Stimulated activated CD4-positive, alpha-beta T cell treated with anti-CD3 and anti-CD28 coated beads, Interleukin-12 subunit alpha, Interleukin-12 subunit beta, amount 100 ng/mL, for 24 hours (primary cell): ENCODE measurements around the gene TRMT1.

Experiments
- DNase-seq, 2 experiments: peaks; one replicate each; pipeline ENCODE4 v3.0.0-alpha.2; 2020; ENCODE audit warnings: low read depth in 2 of 2

TRMT1 gene

DNA sequence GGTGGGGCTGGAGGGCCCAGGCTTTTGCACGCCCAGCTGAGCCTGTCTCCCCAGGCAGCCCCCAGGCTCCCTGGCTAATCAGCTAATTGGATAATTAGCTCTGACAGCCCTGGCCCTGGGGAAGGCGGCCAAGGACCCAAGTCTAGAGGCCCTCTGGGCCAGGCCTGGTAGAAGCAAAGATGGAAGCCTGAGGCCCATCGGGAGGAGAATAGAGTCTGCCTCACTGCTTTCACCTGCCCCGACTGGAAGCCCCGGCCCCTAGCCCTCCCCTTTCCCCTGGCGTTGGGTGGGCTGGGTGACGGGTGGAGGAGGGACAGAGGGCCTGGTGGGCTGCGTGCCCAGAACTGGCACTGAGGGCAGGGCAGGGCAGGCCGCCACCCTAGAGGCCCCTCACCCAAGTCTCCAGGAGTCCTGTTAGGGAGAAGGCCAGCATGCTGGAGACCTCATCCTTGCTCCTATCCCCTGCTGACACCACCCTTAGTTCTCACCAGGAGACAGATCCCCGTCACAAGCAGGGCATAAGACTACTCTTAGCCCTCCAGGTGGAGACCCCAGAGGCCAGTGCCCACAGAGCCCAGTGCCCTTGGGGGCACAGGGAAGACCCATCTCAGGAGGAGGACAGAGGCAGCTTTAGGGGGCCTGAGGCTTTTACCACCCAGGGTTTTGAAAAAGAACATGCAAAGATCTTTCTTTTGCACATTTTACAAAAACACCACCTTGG, 25.9 kb downstream of the TRMT1 start:
- DNase-seq: no peak

DNA sequence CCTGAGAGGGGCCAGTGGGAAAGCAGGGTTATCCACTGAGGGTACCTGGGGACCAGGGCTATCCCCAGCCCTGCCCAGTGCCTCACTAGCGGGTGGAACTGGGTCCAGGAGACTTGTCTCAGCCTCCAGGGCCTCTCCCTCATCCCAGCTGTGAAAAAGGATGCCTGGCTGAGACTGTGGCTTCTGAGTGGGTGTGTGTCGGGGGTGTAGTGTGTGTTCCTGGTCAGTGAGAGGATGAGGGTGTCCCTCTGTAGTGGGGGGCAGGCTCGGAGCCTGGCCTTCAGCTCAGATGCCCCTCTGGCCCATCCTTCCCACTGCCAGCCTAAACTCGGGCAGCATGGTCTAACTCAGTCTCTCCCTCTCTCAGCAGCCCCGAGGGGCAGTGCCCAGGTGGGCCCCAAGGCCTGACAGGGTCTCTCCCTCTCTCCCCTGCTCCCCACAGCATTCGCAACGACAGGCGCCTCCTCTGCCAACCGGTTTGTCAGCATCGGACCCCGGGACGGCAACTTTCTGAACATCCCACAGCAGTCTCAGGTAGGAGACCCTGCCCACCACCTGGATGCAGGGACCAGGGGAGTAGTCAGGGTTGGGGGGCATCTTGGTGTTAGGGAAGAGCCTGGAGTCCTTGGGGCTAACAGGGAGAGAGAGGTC, 26.6 kb downstream of the TRMT1 start:
- no peak for DNase-seq

DNA sequence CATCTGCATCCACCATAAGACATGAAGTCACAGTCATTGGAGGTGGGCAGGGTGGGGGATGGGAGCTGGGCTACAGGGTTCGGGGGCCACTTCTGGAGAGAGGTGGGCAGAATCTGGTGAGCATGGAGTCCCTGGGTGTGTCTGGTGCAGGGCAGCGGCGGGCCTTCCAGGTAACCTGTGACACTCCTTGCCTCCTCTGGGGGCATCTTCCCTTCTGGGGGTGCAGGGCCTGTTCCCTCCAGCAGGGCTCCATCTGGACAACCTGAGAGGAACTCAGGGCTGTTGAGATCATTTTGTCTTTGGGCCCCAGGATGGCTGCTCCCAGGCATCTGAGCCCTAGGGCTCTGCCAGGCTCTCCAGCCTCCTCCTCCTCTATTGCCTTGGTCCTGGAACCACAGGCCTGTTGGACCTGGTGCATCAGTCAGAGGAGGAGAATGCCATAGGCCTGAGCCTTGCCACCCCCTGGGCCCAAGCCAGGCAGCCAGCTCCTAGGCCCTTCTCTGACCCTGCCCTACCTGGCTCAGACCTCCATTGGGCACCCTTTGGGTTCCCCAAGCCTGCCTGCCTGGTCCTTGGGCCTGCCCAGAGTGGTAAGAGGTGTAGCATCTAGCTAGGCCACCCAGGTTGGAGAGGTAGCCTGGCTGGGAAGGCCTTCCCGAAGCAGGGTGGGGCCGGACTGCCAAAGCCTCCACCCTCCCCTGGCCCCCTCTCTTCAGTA, 27.2 kb downstream of the TRMT1 start:
- DNase-seq: no peak

DNA sequence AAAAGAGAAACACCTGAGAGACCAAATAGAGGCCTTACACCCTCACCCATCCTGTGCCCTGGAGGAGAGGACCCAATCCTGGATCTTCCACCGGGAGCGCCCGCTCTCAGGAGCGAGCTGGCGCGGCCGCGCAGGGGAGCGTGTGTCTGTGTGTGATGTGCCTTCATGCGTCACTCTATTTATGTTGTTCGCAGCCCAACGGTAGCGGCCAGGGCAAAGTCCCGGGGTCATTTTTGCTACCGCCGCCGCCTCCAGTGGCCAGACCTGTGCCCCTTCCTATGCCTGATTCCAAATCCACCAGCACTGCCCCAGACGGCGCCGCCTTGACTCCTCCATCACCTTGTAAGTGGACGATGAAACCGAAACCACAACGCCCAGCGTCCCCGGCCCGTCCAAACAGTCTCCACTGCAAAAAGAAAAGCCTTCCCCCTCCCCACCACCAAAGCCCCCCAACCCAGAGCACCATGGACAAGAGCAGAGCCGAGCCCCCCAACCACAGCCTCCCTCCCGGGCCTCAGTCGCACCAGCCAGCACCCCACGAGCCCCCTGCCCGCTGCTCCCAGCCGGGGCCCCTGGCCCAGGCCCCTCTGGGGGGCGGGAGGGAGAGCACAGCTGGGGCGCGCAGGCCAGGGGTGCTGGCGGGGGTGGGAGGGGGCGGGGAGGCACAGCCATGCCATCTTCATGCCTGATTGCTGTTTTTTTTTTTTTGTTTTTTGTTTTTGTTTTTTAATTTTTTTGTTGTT, 28.6 kb downstream of the TRMT1 start:
- no peak for DNase-seq

DNA sequence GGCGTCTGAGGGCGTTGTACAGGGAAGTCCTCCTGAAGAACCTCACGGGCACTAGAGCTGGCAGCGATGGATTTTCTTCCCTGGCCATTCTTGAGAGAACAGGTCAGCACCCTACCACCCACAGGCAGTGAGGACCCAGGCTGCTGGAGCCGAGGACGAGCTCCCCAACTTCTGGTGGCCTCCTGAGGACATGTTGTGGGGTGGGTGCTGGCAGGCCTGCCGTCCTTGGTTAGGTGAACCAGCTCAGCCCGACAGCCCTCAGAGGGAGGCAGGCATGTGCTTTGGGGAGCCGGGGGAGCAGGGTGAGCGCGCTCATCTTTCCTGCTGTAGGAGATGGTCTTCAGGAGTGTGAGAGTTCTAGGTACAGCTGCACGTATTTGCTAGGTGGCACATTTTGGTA, 29.2 kb downstream of the TRMT1 start:
- DNase-seq: no peak

DNA sequence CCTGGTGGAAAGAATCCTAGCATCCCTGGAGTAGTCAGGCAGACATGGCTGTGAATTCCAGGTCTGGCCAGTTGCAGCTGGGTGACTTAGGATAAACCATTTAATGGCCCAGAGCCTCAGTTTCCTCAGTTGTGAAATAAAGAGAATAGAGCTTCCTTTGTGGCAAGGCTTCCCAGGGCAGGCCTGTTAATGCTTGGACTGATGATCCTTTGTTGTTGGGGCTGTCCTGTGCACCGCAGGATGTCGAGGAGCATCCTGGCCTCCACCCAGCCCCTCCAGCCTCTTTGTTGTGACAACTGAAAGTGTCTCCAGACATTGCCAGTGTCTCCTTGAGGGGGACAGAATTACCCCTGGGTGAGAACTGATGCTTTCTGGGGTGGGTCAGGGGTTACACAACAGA, 30.2 kb downstream of the TRMT1 start:
- no peak for DNase-seq

DNA sequence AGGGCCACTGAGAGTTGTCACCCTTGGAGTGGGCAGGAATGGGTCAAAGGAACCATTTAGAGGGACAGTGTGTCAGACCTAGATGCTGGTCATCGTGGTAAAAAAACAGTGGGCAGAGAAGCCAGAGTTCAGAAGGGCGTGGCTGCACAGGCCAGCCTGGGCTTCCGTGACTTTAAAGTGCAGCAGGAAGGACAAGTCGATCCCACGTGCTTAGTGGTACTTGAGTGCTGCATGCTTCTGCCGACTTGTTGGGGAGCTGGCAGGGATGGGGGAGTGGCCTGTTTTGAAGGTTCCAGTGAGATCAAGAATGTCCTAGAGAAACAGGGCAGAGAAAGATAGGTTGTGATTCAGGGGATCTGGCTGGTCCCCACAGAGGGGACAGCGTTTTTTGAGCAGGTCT, 30.9 kb downstream of the TRMT1 start:
- no peak for DNase-seq

DNA sequence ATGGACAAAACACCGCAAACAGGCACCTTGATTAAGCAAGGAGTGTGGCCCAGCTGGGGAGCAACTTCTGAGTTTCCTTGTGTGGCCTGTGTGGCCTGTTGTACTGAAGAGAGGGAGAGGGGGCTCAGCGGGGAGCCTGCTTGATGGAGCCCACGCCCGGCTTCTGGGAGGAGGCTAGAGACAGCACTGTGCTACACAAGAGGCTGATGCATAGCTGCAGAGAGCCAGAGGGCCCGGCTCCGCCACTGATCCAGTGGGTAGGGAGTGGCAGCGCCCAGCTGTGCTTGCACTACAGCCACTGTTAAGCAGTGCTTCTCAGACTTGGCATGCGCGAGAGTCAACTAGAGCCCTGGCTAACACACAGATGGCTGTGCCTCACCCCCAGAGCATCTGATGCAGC, 32.9 kb downstream of the TRMT1 start:
- no peak for DNase-seq

DNA sequence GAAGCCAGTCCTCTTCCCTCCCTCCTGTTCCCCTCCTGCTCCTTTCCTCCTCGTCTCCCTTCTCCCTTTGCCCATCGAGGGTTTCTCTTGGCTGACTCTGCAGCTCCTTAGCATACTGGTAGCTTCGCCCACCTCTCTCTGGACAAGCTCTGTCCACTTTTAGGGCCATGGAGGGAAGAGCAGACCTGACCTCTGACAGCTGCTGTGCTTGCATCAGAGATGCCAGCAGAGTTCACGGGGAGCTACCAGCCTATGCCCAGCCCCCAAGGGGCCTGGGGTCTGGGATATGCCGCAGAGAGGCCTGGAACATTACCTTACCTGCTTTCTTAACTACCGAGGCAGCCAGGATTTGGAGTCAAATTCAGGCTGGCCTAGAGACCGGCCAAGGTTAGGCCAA, 33.5 kb downstream of the TRMT1 start:
- DNase-seq: no peak

DNA sequence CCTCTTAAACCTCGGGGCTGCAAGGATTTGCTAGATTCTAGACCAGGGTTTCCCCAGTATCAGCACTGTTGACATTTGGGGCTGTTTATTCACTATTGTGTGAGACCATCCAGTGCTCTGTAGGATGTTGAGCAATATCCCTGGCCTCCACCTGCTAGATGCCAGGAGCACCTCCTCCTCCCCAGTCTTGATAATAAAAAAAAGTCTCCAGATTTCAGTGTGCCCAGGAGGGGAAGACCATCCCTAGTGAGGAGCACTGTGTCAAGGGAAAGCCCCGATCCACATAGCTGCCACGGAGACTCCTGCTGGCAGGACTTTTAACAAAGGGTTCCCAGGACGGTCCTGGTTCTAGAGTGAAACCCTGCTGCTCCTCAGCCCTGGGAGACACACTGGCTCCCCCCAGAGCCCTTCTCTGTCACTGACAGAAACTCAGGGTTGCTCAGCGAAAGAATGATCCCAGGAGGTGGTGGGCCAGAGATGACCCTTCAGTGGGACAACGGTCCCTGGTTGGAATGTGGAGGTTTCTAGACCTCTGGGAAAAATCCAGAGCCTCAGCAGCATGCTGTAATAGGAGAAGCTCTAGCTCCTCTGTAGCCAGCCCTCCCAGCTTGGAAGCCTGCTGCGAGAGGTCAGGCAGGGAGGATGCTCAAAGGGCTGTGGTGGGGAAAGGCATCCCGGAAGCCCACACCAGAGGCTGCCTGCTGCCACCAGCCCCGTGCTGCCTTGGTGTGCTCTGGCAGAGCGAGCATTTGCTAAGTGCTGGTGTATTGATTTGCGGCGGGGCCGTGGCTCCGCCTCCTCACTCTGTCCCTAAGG, 34.1 kb downstream of the TRMT1 start:
- DNase-seq: no peak

DNA sequence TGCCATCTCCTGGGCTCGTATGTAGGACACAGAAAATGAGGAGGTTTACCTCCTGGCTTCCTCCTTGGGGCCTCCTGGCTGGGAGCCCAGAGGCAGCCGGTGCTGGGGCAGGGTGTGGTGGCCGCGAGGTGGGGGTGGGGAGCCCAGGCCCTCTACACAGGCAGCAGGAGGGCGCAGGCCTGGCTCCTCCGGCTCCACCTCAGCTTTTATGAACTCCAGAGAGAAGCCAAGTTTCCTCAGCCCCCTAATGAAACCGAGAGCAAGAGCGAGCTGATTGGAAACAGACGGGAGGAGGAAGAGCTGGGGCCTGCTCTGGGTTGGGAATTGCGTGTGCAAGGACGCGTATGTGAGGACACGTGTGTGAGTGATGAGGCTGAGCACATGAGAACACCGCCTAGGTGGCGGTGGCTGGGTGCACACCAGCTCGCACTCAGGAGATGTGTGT, 37.0 kb downstream of the TRMT1 start:
- no peak for DNase-seq

DNA sequence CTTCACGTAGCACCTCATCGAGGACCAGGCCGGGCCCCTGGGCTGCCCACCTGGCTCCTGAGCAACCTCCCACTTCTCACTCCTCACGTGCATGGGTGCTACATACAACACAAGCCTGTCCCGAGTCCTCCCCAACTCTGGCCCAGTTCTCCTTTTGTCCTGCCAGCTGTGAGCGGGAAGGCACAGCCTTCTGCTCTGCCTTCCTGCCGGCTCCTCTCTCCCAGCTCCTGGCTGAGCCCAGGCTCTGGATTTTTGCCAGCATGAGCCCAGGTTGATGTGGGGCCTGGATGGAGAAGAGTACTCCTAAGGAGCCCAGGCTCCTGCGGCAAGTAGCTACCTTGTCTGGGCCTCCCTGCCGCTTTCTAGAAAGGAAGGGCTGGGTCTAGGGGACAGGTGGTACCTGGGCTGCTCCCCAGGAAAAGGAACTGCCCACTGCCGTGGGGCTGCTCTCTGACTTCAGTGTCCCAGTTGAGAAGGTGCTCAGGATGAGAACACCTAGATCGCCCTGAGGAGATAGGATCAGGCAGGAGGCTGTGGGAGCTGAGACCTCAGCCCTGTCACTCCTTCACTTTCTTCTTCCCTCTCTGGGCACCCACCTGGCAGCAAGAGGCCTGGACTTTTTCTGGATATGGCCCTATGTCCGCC, 37.5 kb downstream of the TRMT1 start:
- DNase-seq: no peak

DNA sequence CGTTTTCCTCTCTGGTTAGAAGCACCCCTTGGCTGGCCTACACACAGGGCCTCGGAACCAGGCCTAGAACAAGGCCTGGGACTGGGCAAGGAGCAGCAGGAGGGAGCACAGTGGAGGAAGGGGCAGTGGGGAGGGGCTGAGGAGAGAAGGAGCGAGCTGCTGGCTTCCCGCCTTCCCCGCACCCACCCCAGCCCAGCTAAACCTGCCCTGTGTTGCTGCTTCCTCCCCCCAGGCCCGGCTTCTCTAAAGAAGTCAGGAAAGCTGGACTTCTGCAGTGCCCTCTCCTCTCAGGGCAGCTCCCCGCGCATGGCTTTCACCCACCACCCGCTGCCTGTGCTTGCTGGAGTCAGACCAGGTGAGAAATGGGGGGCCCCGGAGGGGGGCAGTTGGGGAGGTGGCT, 38.2 kb downstream of the TRMT1 start:
- no peak for DNase-seq

DNA sequence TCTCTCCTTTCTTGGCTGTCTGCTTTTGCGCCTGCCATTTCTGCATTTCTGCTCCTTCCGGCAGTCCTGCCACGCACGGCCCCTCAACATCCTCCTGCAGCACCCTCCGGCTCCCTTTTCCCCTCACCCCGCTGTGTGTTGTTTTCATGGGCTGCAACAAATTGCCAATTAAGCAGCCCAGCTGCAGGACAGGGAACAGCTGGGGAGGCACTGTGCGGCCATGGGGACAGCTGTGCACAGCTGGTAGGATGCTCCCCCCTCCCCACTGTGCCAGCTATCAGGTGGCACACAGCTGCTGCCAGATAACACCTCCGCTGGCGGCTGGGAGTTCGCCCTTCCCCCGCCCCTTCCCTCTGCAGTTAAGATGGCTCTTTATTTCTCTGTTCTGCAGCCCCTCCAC, 39.3 kb downstream of the TRMT1 start:
- DNase-seq: no peak

DNA sequence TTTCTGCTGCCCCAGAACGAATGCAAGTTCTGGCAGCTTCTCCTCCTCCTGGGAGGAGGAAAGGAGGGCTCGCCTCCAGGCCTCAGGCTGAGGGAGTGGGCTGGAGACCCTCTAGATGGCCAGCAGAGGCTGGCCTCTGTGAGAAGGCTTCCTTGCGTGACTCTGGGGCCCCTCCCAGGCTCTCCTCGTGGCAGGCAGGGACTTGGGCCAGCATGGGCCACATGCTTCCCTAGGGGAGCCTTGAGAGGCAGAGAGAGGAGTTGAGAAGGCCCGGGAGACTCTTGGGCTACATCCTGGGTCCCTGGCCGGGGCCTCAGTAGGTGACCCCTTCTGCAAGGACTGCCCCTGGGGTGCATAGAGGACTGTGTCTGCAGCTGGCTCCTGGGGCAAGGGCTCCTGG, 39.8 kb downstream of the TRMT1 start:
- DNase-seq: no peak

DNA sequence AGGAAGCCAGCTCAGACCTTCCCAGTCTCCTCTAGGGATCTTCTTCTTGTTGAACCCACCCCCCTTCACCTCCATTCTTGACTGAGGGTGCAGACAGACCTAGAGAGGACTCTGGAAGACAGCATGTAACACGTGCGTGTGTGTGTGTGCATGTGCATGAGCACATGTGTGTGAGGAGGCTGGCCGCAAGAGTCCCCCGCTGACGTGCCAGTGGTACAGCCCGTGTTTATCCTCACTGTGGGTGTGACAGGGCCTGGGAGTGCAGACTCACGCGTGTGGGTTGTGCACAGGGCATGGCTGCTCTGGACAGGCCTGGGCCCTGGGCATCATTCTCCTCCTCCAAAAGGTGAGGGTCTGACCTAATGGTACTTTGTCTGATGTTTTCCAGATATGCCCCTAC, 40.2 kb downstream of the TRMT1 start:
- DNase-seq: no peak

DNA sequence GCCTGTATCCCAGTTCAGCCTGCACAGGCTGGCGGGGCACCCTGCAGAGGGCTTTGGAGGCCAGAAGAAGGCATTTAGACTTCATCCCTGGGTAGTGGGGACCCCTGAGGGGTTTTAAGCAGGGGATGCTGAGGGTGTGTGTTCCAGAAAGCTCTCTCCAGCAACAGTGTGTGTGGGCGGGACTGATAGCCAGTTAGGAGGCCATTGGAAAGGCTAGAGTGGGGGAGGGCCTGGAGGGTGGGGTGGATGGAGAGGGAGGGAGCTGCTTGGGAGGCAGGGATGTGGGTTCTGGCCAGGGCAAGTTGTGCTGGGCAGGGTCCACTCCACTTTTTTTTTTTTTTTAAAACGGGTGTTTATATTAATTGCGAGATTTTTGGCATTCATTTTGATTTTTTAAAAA, 42.2 kb downstream of the TRMT1 start:
- DNase-seq: no peak

DNA sequence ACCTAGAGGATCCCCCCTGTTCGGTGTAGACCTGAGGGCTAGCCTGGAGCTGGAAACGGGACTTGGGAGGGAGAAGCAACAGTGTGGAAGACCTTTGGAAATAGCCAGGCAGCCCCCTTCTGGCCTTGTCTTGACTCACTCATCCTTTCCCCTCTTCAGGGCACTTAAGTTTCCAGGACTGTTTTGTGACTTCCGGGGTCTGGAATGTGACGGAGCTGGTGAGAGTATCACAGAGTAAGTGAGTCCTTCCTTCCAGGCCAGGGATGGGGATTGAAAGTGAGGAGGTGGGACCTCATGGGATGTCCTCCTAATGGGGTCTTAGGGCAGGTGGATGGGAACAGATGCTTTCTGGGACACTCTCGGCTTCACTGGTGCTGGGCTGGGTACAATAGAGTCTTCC, 43.3 kb downstream of the TRMT1 start:
- DNase-seq: no peak

DNA sequence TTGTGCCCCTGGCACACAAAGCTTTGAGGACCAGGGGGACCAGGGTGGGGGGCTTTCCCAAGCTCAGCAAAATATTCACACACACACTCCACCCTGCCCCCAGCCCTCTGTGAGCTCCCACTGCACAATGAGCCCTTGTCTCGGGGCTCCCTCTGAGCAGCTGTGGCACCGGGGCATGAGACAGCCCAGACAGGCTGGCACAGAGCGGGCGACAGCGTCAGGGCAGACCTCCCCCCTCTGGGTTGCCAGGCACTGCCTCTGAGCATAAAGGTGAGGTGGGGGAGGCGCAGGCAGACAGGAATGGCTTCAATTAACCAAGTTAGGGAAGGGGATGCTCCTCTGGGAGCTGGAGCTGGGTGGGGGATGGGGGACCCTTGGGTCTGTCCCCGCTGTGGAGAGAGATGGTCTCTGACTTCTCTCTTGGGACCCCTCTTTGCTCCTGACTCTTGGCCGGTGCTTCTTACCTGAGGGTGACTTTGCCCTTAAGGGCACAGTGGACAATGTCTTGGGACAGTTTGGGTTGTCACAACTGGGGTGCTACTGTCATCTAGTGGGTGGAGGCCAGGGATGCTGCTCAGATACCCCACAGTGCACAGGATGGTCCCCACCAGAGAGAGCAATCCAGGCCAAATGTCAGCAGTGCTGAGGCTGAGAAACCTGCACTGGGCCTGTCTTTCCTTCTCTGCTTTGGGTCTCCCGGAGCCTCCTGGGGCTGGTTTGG, 44.2 kb downstream of the TRMT1 start:
- no peak for DNase-seq

DNA sequence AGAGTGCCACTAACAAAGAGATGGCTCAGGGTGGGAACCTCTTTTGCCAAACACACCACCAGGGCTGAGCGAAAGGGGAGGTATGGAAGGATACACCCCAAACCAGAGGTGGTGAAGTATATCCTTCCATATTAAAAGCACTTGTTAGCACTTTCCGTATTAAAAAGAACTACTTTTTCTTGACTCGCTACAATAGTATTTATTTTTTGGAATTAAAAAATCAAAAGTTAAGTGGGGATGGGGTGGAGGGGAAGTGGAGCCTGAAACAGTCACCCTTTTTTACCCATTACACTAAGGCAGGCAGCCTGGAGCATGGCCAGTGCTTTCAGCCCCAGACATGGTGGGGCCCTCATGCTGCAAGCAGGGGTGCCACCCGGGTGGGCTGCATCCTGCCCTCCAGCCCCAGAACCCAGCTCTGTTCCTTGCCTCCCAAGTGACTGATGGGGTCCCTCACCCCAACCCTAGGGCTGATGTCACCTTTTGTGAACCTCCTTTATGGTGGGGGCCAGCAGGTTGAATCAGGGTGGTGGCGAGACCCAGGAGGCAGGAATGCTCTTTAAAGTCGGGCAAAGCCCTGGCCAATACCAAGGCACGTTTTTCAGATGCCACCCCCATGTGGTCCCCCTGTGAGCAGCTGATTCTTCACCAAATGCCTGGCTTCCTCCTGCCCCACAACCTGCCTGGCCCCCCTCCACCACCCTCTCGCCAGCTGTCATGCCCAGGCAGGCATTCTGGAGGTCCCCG, 44.9 kb downstream of the TRMT1 start:
- no peak for DNase-seq
